Uterus (tissue), 4 donors: ENCODE measurements around the gene PCSK2. TPM values are rescaled to one million over a fixed set of nuclear protein-coding genes. Genes with fewer than 3 reads are reported as not detected.

Source experiments
- DNase-seq, 2 donors: peaks; one replicate each; pipeline ENCODE4 v3.0.0-alpha.2; 2019 to 2020
- H3K27ac ChIP-seq, 2 donors: fragments of 200-600 bp; sonication (generic); 1 replicate in 1 of 2; 2 replicates in 1 of 2; pipeline ENCODE4 v1.5.1; 2016 to 2018
- H3K27me3 ChIP-seq, 2 donors: fragments of 200-600 bp; sonication (generic); one replicate each; pipeline ENCODE4 v1.5.1; 2018 to 2019; ENCODE audit warnings: control low read depth in 1 of 2
- H3K36me3 ChIP-seq, 2 donors: fragments of 200-600 bp; sonication (generic); one replicate each; pipeline ENCODE4 v1.5.1; 2019; ENCODE audit warnings: control low read depth in 1 of 2
- H3K4me1 ChIP-seq, 2 donors: fragments of 200-600 bp; sonication (generic); one replicate each; pipeline ENCODE4 v1.5.1; 2018 to 2019; ENCODE audit warnings: control low read depth in 1 of 2
- H3K4me3 ChIP-seq, 2 donors: fragments of 200-600 bp; sonication (generic); 1 replicate in 1 of 2; 2 replicates in 1 of 2; pipeline ENCODE4 v1.5.1; 2018 to 2019; ENCODE audit warnings: mild to moderate bottlenecking in 1 of 2
- H3K9me3 ChIP-seq, 2 donors: fragments of 200-600 bp; sonication (generic); one replicate each; pipeline ENCODE4 v1.5.1; 2019; ENCODE audit warnings: control low read depth in 1 of 2
- CTCF ChIP-seq, 4 experiments: fragments of 200-600 bp in 2 of 4; fragments of 450-650 bp in 2 of 4; sonication (generic) in 2 of 4; IDR thresholded peaks; one replicate each; pipeline ENCODE4 v1.5.1; 2016 to 2019; ENCODE audit warnings: antibody characterized with exemption in 4 of 4, mild to moderate bottlenecking in 2 of 4, moderate library complexity in 1 of 4
- POLR2A ChIP-seq, 2 donors: fragments of 450-650 bp; IDR thresholded peaks; one replicate each; pipeline ENCODE4 v1.6.1; 2016; ENCODE audit warnings: antibody characterized with exemption in 2 of 2, mild to moderate bottlenecking in 1 of 2, moderate library complexity in 1 of 2
- intact Hi-C: fragments of 100-400 bp; cut with DNase I; formaldehyde crosslinking; loops from one replicate; pipeline ENCODE4 v1.15.1; 2023; ENCODE audit warnings: low total_unique reads
- total RNA-seq, 4 donors: library from RNA; depleted of rRNA in 3 of 4; stranded (reverse); fragments of >200 nt in 3 of 4; gene quantifications; one replicate each; pipeline versions ENCODE4 v1.1.0 to v1.2.4, GENCODE V29; 2014 to 2023
- donor health status: DM: yes; HTN: yes; CAD: no.

Gene PCSK2
- total RNA-seq, 4 donors from 2014 or later: 0.37 to 1.6 TPM; not detected in 2

GRCh38 chr20:17417225-17417624, 190.4 kb downstream of the PCSK2 start:
- H3K9me3 ChIP-seq: no peaks in the 10 kb centered on the region
- TF ChIP-seq CTCF (IDR thresholded peaks at IDR 0.05): no peak
- TF ChIP-seq POLR2A (IDR thresholded peaks at IDR 0.05): no peak
- intact Hi-C loops: no loop called here
- H3K27me3 ChIP-seq: no peaks in the 10 kb centered on the region
- DNase-seq: no peak
- no peaks in the 10 kb centered on the region for H3K36me3 ChIP-seq
- H3K4me3 ChIP-seq: no peak overlapping the region
- H3K4me1 ChIP-seq: no peaks in the 10 kb centered on the region
- H3K27ac ChIP-seq: no peak overlapping the region

GRCh38 chr20:17418737-17419136, 191.9 kb downstream of the PCSK2 start:
- Histone ChIP-seq H3K4me1 (no peaks in the 10 kb centered on the region), H3K36me3 (no peaks in the 10 kb centered on the region), H3K9me3 (no peaks in the 10 kb centered on the region), H3K27ac (no peak overlapping the region), H3K27me3 (no peaks in the 10 kb centered on the region), H3K4me3 (no peak overlapping the region)
- intact Hi-C loops: no loop called here
- TF ChIP-seq POLR2A (IDR thresholded peaks at IDR 0.05): no peak
- DNase-seq: no peak

- DNase-seq: no peak
- Histone ChIP-seq H3K4me1 (no peaks in the 10 kb centered on the region), H3K4me3 (no peak overlapping the region), H3K9me3 (no peaks in the 10 kb centered on the region), H3K27ac (no peak overlapping the region), H3K36me3 (no peaks in the 10 kb centered on the region), H3K27me3 (no peaks in the 10 kb centered on the region)
- intact Hi-C loops: no loop called here
- TF ChIP-seq POLR2A (IDR thresholded peaks at IDR 0.05): no peak
- TF ChIP-seq CTCF (IDR thresholded peaks at IDR 0.05): no peak
These were observed 192.7 kb downstream of the PCSK2 start for GRCh38 chr20:17419479-17420041.

GRCh38 chr20:17421493-17421892, 194.7 kb downstream of the PCSK2 start:
- no peak overlapping the region for H3K4me3 ChIP-seq
- TF ChIP-seq POLR2A (IDR thresholded peaks at IDR 0.05) (no peak), CTCF (IDR thresholded peaks at IDR 0.05) (no peak)
- intact Hi-C loops: no loop called here
- no peaks in the 10 kb centered on the region for H3K27me3 ChIP-seq
- H3K9me3 ChIP-seq: no peaks in the 10 kb centered on the region
- no peak for DNase-seq
- H3K36me3 ChIP-seq: no peaks in the 10 kb centered on the region
- H3K4me1 ChIP-seq: no peaks in the 10 kb centered on the region
- no peak overlapping the region for H3K27ac ChIP-seq

GRCh38 chr20:17423782-17424181, 196.9 kb downstream of the PCSK2 start:
- no peak for DNase-seq
- no peaks in the 10 kb centered on the region for H3K4me1 ChIP-seq
- TF ChIP-seq CTCF (IDR thresholded peaks at IDR 0.05): no peak
- TF ChIP-seq POLR2A (IDR thresholded peaks at IDR 0.05): no peak
- intact Hi-C loops: no loop called here
- no peaks in the 10 kb centered on the region for H3K27me3 ChIP-seq
- H3K9me3 ChIP-seq: no peaks in the 10 kb centered on the region
- H3K36me3 ChIP-seq: no peaks in the 10 kb centered on the region
- no peak overlapping the region for H3K4me3 ChIP-seq
- H3K27ac ChIP-seq: no peak overlapping the region

- intact Hi-C loops: no loop called here
- TF ChIP-seq POLR2A (IDR thresholded peaks at IDR 0.05): no peak
- no peak for TF ChIP-seq CTCF (IDR thresholded peaks at IDR 0.05)
- Histone ChIP-seq H3K27ac (no peak overlapping the region), H3K36me3 (no peaks in the 10 kb centered on the region), H3K27me3 (peaks cover 0 to 5% of the 10 kb centered on the region in 2 donors), H3K4me3 (no peak overlapping the region), H3K9me3 (no peaks in the 10 kb centered on the region), H3K4me1 (no peaks in the 10 kb centered on the region)
- DNase-seq: no peak
These were observed 200.8 kb downstream of the PCSK2 start for GRCh38 chr20:17427638-17428037.
